MCF 10A (cell line): Measurements from ENCODE around the gene NACC2. TPM values are rescaled to one million over a fixed set of nuclear protein-coding genes. Genes with fewer than 3 reads are reported as not detected.

Experiments
- BruUV-seq: library from RNA; stranded (reverse); fragments of 400-500 nt; replicated peaks from 2 replicates; lab custom pipeline; 2021; lab: Mats Ljungman, UMichigan
- CTCF ChIA-PET: fragments of 300-600 bp; sonication (Branson Sonifier 250); formaldehyde crosslinking; extraction: SDS; loops from one replicate; lab custom pipeline; 2021; ENCODE audit warnings: antibody characterized with exemption, inconsistent platforms; lab: Yijun Ruan, JAX
- POLR2A ChIA-PET: fragments of 300-600, 350-650 bp; sonication (Branson Sonifier 250); formaldehyde crosslinking; extraction: SDS; loops from one replicate; lab custom pipeline; 2020; ENCODE audit warnings: antibody characterized with exemption, inconsistent platforms; lab: Yijun Ruan, JAX
- DNase-seq: peaks from one replicate; pipeline ENCODE4 v3.0.0-alpha.2; 2018; ENCODE audit not compliant: unreplicated experiment
- H3K27ac Mint-ChIP-seq: one replicate; pipeline ENCODE4 v1.8.0; 2022; ENCODE audit warnings: mild to moderate bottlenecking, low read depth, mixed read lengths; ENCODE audit not compliant: unreplicated experiment
- H3K27me3 Mint-ChIP-seq: one replicate; pipeline ENCODE4 v1.8.0; 2022; ENCODE audit warnings: mixed read lengths; ENCODE audit not compliant: insufficient read depth, unreplicated experiment
- H3K36me3 Mint-ChIP-seq: one replicate; pipeline ENCODE4 v1.8.0; 2022; ENCODE audit warnings: mild to moderate bottlenecking, moderate library complexity, mixed read lengths; ENCODE audit not compliant: insufficient read depth, unreplicated experiment
- H3K4me1 Mint-ChIP-seq: one replicate; pipeline ENCODE4 v1.8.0; 2022; ENCODE audit warnings: mixed read lengths; ENCODE audit not compliant: insufficient read depth, unreplicated experiment
- H3K4me3 Mint-ChIP-seq: one replicate; pipeline ENCODE4 v1.8.0; 2022; ENCODE audit warnings: mild to moderate bottlenecking, moderate library complexity, mixed read lengths; ENCODE audit not compliant: unreplicated experiment
- H3K9me3 Mint-ChIP-seq: one replicate; pipeline ENCODE4 v1.8.0; 2022; ENCODE audit warnings: mixed read lengths; ENCODE audit not compliant: unreplicated experiment
- intact Hi-C: fragments of 100-400 bp; cut with micrococcal nuclease; formaldehyde crosslinking; loops from 2 replicates; pipeline ENCODE4 v1.14.1; 2022
- total RNA-seq: library from RNA; stranded (reverse); gene quantifications from 2 replicates; pipeline ENCODE4 v1.2.3, GENCODE V29; 2022
- TF ChIP-seq, protein P1 (sequence below): fragments of 200-600 bp; IDR thresholded peaks from one replicate; pipeline ENCODE4 v1.8.0; 2022; ENCODE audit warnings: antibody characterized with exemption, mild to moderate bottlenecking; ENCODE audit not compliant: unreplicated experiment

The NACC2 gene
- total RNA-seq, 1 experiment from 2014 or later, result 16.5 TPM

DNA sequence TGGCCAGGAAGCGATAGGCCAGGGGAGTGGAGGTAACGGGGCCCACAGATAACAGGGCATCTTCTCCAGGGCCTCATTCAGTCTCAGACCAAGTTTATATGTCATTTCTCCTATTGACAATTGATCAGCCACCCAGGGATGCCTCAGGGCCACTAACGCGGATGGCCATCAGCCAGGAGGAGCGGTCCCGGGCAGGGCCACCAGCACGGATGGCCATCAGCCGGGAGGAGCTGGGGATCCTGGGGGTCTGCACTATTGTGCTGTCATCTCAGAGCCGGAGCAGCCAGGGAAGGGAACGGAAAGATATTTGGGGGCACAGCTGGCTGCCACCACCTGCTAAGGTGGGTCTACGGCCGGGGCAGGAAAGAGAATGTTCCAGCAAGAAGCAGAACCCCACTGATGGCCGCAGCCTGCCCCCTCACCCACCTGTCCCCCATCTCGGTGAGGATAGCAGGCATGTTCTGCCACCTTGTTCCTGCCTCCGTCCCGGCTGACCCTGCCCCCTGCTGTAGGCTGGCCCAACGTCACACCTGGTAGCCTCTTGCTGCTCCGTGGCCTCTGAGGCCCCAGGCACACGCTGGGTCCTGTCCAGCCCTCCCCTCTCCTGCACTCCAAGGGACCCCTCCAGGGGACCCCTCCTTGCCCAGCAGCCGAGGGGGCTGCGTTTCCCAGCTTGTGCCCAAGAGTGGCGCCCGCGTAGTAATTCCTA lies 112.4 kb downstream of the NACC2 start:
- no TSS peak for BruUV-seq
- ChIA-PET POLR2A (no interaction called here), CTCF (interaction anchor here (0.5 to 1.1 kb wide), 3 partner anchors 9 to 140 kb away, joined by 4 to 6 read pairs (median 5); no protein-coding TSS in a partner anchor)
- intact Hi-C loops, result no loop called here
- Mint-ChIP-seq H3K4me1 (no peaks in the 10 kb centered on the region), H3K4me3 (no peak overlapping the region), H3K27ac (no peak overlapping the region), H3K36me3 (no peaks in the 10 kb centered on the region), H3K9me3 (no peaks in the 10 kb centered on the region), H3K27me3 (peaks cover 14% of the 10 kb centered on the region)
- no peak for DNase-seq
- TF ChIP-seq, protein P1, sequence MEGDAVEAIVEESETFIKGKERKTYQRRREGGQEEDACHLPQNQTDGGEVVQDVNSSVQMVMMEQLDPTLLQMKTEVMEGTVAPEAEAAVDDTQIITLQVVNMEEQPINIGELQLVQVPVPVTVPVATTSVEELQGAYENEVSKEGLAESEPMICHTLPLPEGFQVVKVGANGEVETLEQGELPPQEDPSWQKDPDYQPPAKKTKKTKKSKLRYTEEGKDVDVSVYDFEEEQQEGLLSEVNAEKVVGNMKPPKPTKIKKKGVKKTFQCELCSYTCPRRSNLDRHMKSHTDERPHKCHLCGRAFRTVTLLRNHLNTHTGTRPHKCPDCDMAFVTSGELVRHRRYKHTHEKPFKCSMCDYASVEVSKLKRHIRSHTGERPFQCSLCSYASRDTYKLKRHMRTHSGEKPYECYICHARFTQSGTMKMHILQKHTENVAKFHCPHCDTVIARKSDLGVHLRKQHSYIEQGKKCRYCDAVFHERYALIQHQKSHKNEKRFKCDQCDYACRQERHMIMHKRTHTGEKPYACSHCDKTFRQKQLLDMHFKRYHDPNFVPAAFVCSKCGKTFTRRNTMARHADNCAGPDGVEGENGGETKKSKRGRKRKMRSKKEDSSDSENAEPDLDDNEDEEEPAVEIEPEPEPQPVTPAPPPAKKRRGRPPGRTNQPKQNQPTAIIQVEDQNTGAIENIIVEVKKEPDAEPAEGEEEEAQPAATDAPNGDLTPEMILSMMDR, result no peak

DNA sequence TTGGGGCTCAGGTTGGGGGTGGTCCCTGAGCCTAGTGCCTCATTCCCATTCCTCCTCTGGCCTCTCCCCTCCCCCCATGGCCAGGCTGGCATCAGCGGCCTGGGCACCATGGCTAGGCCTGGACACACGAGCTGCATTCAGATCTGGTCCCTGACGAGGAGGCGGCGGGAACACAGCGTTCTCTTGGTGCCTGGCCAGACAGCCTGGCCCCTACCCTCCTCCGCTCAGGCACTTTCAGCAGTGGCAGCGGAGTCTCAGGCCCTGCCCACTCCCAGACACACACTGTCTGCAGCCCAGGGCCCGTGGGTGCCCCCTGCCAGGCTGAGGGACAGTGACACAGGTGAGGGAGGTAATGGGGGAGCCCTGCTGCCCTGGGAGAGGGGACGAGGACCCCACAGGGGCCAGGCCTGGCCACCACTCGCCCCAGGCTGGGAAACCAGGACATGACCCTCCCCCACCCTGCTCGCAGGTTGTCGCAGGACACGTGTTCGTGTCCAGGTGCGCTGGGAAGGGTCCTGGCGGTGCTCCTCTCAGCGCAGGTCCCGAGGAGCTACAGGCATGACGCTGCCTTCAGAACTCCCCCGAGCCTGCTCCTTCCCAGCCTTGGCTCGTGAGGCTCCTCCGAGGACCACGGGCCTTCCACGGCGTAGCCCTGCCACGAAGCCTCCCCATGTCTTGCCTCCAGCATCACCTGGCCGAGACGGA lies 114.0 kb downstream of the NACC2 start:
- H3K27me3 Mint-ChIP-seq, result peaks cover 17% of the 10 kb centered on the region
- no peaks in the 10 kb centered on the region for H3K36me3 Mint-ChIP-seq
- no peak overlapping the region for H3K4me3 Mint-ChIP-seq
- DNase-seq, result no peak
- ChIA-PET POLR2A (no interaction called here), CTCF (no interaction called here)
- H3K27ac Mint-ChIP-seq, result no peak overlapping the region
- no peaks in the 10 kb centered on the region for H3K9me3 Mint-ChIP-seq
- no TSS peak for BruUV-seq
- no peaks in the 10 kb centered on the region for H3K4me1 Mint-ChIP-seq
- TF ChIP-seq, protein P1, result no peak
- intact Hi-C loops, result no loop called here

DNA sequence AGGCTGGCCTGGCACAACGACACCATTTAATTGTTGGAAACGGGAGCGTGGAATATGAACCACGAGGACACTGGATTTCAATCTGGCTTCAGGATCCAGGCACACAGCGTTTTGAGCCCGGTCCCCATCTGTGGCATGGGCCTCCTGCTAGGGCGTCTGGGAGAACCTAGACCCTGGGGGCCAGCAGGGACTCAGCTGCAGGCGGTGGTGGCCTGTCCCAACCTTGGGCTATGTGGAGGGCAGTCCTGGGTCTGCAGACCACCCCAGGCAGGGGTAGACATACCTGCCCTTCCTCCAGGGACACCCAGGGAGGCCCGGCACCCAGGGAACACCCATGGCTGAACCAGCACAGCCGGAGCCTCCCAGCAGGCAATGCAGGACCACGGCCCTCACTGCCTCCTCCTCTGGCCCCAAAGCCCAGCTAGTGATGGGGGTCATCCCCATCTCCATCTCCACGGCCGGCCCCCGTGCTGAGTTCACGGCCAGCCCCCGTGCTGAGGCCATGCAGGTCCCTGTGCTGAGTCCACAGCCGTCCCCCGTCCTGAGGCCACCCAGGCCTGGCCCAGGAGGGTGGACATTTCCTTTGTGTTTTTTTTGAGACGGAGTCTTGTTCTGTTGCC lies 115.4 kb downstream of the NACC2 start:
- H3K27ac Mint-ChIP-seq, result no peak overlapping the region
- no TSS peak for BruUV-seq
- H3K4me3 Mint-ChIP-seq, result no peak overlapping the region
- DNase-seq, result no peak
- CTCF ChIA-PET, result no interaction called here
- intact Hi-C loops, result no loop called here
- TF ChIP-seq, protein P1, result no peak
- POLR2A ChIA-PET, result no interaction called here
- no peaks in the 10 kb centered on the region for H3K36me3 Mint-ChIP-seq
- H3K9me3 Mint-ChIP-seq, result no peaks in the 10 kb centered on the region
- peaks cover 28% of the 10 kb centered on the region for H3K27me3 Mint-ChIP-seq
- H3K4me1 Mint-ChIP-seq, result no peaks in the 10 kb centered on the region
